Caco-2 (cell line): ENCODE results near the gene TAF5L. TPM values are rescaled to one million over a fixed set of nuclear protein-coding genes. Genes with fewer than 3 reads are reported as not detected.

Experiments
- Bru-seq: library from RNA; stranded (reverse); fragments of 400-500 nt; gene quantifications from one replicate; lab custom pipeline; 2021; lab: Mats Ljungman, UMichigan
- BruChase-seq, 2 experiments: library from RNA; stranded (reverse); fragments of 400-500 nt; gene quantifications; one replicate each; lab custom pipeline; 2021; lab: Mats Ljungman, UMichigan
- BruUV-seq: library from RNA; stranded (reverse); fragments of 400-500 nt; replicated peaks from 2 replicates; lab custom pipeline; 2021; lab: Mats Ljungman, UMichigan
- CTCF ChIA-PET: fragments of 300-600 bp; sonication (Branson Sonifier 250); formaldehyde crosslinking; loops from one replicate; lab custom pipeline; 2022; ENCODE audit warnings: antibody characterized with exemption; lab: Charles Lee
- POLR2A ChIA-PET: fragments of 300-600 bp; sonication (Branson Sonifier 250); formaldehyde crosslinking; loops from one replicate; lab custom pipeline; 2022; ENCODE audit warnings: antibody characterized with exemption; lab: Charles Lee
- DNase-seq, 2 experiments: peaks; one replicate each; pipeline versions ENCODE4 v3.0.0 to v3.0.0-alpha.2; 2020 to 2022
- H3K27me3 ChIP-seq: replicated peaks from 2 replicates; pipeline ENCODE4 v1.6.0; 2011; ENCODE audit warnings: low read length; ENCODE audit not compliant: control insufficient read depth, insufficient read depth
- H3K36me3 ChIP-seq: 2 replicates; pipeline ENCODE4 v1.5.1; 2011; ENCODE audit warnings: low read length; ENCODE audit not compliant: control insufficient read depth, insufficient read depth
- H3K4me1 ChIP-seq: fragments of 250-450 bp; sonication (Bioruptor Pico); 2 replicates; pipeline ENCODE4 v1.5.1; 2020; ENCODE audit warnings: mild to moderate bottlenecking
- H3K4me3 ChIP-seq: 2 replicates; pipeline ENCODE4 v1.5.1; 2011; ENCODE audit warnings: low read depth, mild to moderate bottlenecking, control low read depth, low read length
- H3K9me3 ChIP-seq: fragments of 250-450 bp; sonication (Bioruptor Pico); 2 replicates; pipeline ENCODE4 v1.5.1; 2020; ENCODE audit warnings: mild to moderate bottlenecking, moderate library complexity
- H3K27ac Mint-ChIP-seq: one replicate; pipeline ENCODE4 v1.8.0; 2022; ENCODE audit warnings: mixed read lengths; ENCODE audit not compliant: unreplicated experiment
- H3K27me3 Mint-ChIP-seq: one replicate; pipeline ENCODE4 v1.8.0; 2022; ENCODE audit warnings: mixed read lengths; ENCODE audit not compliant: insufficient read depth, unreplicated experiment
- H3K36me3 Mint-ChIP-seq: one replicate; pipeline ENCODE4 v1.8.0; 2022; ENCODE audit warnings: mild to moderate bottlenecking, mixed read lengths; ENCODE audit not compliant: insufficient read depth, unreplicated experiment
- H3K4me1 Mint-ChIP-seq: one replicate; pipeline ENCODE4 v1.8.0; 2022; ENCODE audit warnings: low read depth, mixed read lengths; ENCODE audit not compliant: unreplicated experiment
- H3K4me3 Mint-ChIP-seq: one replicate; pipeline ENCODE4 v1.8.0; 2022; ENCODE audit warnings: mild to moderate bottlenecking, moderate library complexity, mixed read lengths; ENCODE audit not compliant: unreplicated experiment
- H3K9me3 Mint-ChIP-seq: one replicate; pipeline ENCODE4 v1.8.0; 2022; ENCODE audit warnings: mixed read lengths; ENCODE audit not compliant: unreplicated experiment
- CTCF ChIP-seq, 2 experiments: fragments of 200-600 bp in 1 of 2; IDR thresholded peaks; 1 replicate in 1 of 2; 2 replicates in 1 of 2; pipeline versions ENCODE4 v1.5.1 to v1.8.0; 2011 to 2022; ENCODE audit warnings: antibody characterized with exemption in 1 of 2, control low read depth in 1 of 2, inconsistent platforms in 1 of 2, low read depth in 1 of 2, low read length in 1 of 2, mild to moderate bottlenecking in 1 of 2, moderate library complexity in 1 of 2; ENCODE audit not compliant: insufficient read depth in 1 of 2, severe bottlenecking in 1 of 2, unreplicated experiment in 1 of 2
- intact Hi-C: fragments of 100-400 bp; cut with micrococcal nuclease; formaldehyde crosslinking; loops from one replicate; pipeline ENCODE4 v1.10.0; 2022; ENCODE audit not compliant: unreplicated experiment
- long read RNA-seq: library from polyadenylated mRNA; stranded (forward); transcript quantifications from one replicate; pipeline ENCODE4 v2.0.0, GENCODE V29; 2022
- total RNA-seq: library from RNA; stranded (reverse); gene quantifications from 2 replicates; pipeline ENCODE4 v1.2.3, GENCODE V29; 2022

Gene TAF5L
- total RNA-seq (20.6 and 23.8 TPM in 2 replicates), Bru-seq, nascent RNA (percentile 82 among the genes with signal in this experiment), BruChase-seq, experiment 1, labeled RNA remaining after a 2-hour chase (percentile 78 among the genes with signal in this experiment), BruChase-seq, experiment 2, labeled RNA remaining after a 6-hour chase (percentile 75 among the genes with signal in this experiment)
- long read RNA-seq, full-length matches to known transcripts = 3 of 12 reads
- long read RNA-seq, partial matches to known transcripts = 0 of 12 reads
- long read RNA-seq, other reads (novel, unspliced or antisense) = 9 of 12 reads

- peak within 1 kb of the TSS; percentile 94 for H3K4me3 ChIP-seq
- H3K9me3 ChIP-seq = no peaks in the 10 kb centered on the region
- ChIA-PET POLR2A (interaction anchor here (1.1 to 1.3 kb wide), 2 partner anchors 67 kb away, joined by 5 to 6 read pairs; partner anchors contain the start of gene ABCB10), CTCF (interaction anchor here (2.4 kb wide), 1 partner anchor 67 kb away, joined by 12 read pairs; the partner anchor contains the start of gene ABCB10)
- peaks cover 5% of the 10 kb centered on the region; the same call in 1 of the 2 replicates for H3K4me1 ChIP-seq
- Mint-ChIP-seq H3K27ac (peak within 1 kb of the TSS; percentile 89), H3K4me3 (peak within 1 kb of the TSS; percentile 99), H3K4me1 (peaks cover 14% of the 10 kb centered on the region), H3K36me3 (peaks cover 25% of the 10 kb centered on the region), H3K27me3 (no peaks in the 10 kb centered on the region), H3K9me3 (no peaks in the 10 kb centered on the region)
- BruUV-seq = no TSS peak
- H3K36me3 ChIP-seq = no peaks in the 10 kb centered on the region; the same call in 1 of the 2 replicates
- no peaks in the 10 kb centered on the region for H3K27me3 ChIP-seq
- intact Hi-C loops = loop anchor here (1.0 kb wide), 1 partner anchor 67 kb away; no protein-coding TSS in a partner anchor
- no peak for TF ChIP-seq CTCF (IDR thresholded peaks at IDR 0.05; ENCODE audit: insufficient read depth in 1 of 2, low read depth in 1 of 2, low read length in 1 of 2, severe bottlenecking in 1 of 2, unreplicated experiment in 1 of 2)
- DNase-seq = peak; percentile 91 to 93
These were observed at the start of gene TAF5L, which contains the start of gene URB2 for GRCh38 chr1:229625915-229626831. TAF5L (minus strand) TSS chr1:229626122; CDS start chr1:229614482, 11,640 bp downstream. URB2 (plus strand) TSS chr1:229626247; CDS start chr1:229627634, 1,387 bp downstream.

- Mint-ChIP-seq H3K4me1 (no peaks in the 10 kb centered on the region), H3K36me3 (no peaks in the 10 kb centered on the region), H3K27ac (no peak overlapping the region), H3K4me3 (no peak overlapping the region), H3K27me3 (no peaks in the 10 kb centered on the region), H3K9me3 (no peaks in the 10 kb centered on the region)
- BruUV-seq = no TSS peak
- POLR2A ChIA-PET = interaction anchor here (0.6 kb wide), 1 partner anchor 118 kb away, joined by 4 read pairs; no protein-coding TSS in a partner anchor
- no peaks in the 10 kb centered on the region for H3K4me1 ChIP-seq
- intact Hi-C loops = no loop called here
- H3K27me3 ChIP-seq = no peaks in the 10 kb centered on the region
- no peaks in the 10 kb centered on the region for H3K9me3 ChIP-seq
- CTCF ChIA-PET = no interaction called here
- no peak for DNase-seq
- no peak overlapping the region for H3K4me3 ChIP-seq
- no peak for TF ChIP-seq CTCF (IDR thresholded peaks at IDR 0.05; ENCODE audit: insufficient read depth in 1 of 2, low read depth in 1 of 2, low read length in 1 of 2, severe bottlenecking in 1 of 2, unreplicated experiment in 1 of 2)
- H3K36me3 ChIP-seq = no peaks in the 10 kb centered on the region
These were observed 49.5 kb upstream of the TAF5L start for GRCh38 chr1:229675396-229675795.

- Mint-ChIP-seq H3K4me3 (no peak overlapping the region), H3K4me1 (no peaks in the 10 kb centered on the region), H3K27ac (no peak overlapping the region), H3K9me3 (no peaks in the 10 kb centered on the region), H3K36me3 (no peaks in the 10 kb centered on the region), H3K27me3 (no peaks in the 10 kb centered on the region)
- Histone ChIP-seq H3K4me1 (no peaks in the 10 kb centered on the region), H3K4me3 (no peak overlapping the region), H3K27me3 (no peaks in the 10 kb centered on the region), H3K9me3 (no peaks in the 10 kb centered on the region), H3K36me3 (no peaks in the 10 kb centered on the region)
- no TSS peak for BruUV-seq
- intact Hi-C loops = no loop called here
- DNase-seq = no peak
- POLR2A ChIA-PET = no interaction called here
- TF ChIP-seq CTCF (IDR thresholded peaks at IDR 0.05; ENCODE audit: insufficient read depth in 1 of 2, low read depth in 1 of 2, low read length in 1 of 2, severe bottlenecking in 1 of 2, unreplicated experiment in 1 of 2) = no peak
- CTCF ChIA-PET = no interaction called here
These were observed 48.1 kb upstream of the TAF5L start for GRCh38 chr1:229674042-229674441.
